Suprapubic skin (tissue), 4 donors: ENCODE results near the gene PCED1B. TPM values are rescaled to one million over a fixed set of nuclear protein-coding genes. Genes with fewer than 3 reads are reported as not detected.

Experiments used
- DNase-seq, 2 donors: peaks; one replicate each; pipeline ENCODE4 v3.0.0-alpha.2; 2019; ENCODE audit warnings: low spot score in 2 of 2
- H3K27ac ChIP-seq: fragments of 200-600 bp; sonication (generic); one replicate; pipeline ENCODE4 v1.5.1; 2019
- H3K27me3 ChIP-seq: fragments of 200-600 bp; sonication (generic); one replicate; pipeline ENCODE4 v1.5.1; 2019
- H3K36me3 ChIP-seq: fragments of 200-600 bp; sonication (generic); one replicate; pipeline ENCODE4 v1.5.1; 2019
- H3K4me1 ChIP-seq: fragments of 200-600 bp; sonication (generic); one replicate; pipeline ENCODE4 v1.5.1; 2019
- H3K4me3 ChIP-seq: fragments of 200-600 bp; sonication (generic); one replicate; pipeline ENCODE4 v1.5.1; 2019; ENCODE audit warnings: mild to moderate bottlenecking
- H3K9me3 ChIP-seq: fragments of 200-600 bp; sonication (generic); one replicate; pipeline ENCODE4 v1.5.1; 2019
- CTCF ChIP-seq, 2 donors: fragments of 200-600 bp in 1 of 2; fragments of 450-650 bp in 1 of 2; sonication (generic) in 1 of 2; IDR thresholded peaks; one replicate each; pipeline ENCODE4 v1.5.1; 2016 to 2019; ENCODE audit warnings: antibody characterized with exemption in 2 of 2, mild to moderate bottlenecking in 1 of 2, moderate library complexity in 1 of 2
- EP300 ChIP-seq: sonication (generic); formaldehyde crosslinking; IDR thresholded peaks from one replicate; pipeline ENCODE4 v1.6.1; 2017; ENCODE audit warnings: antibody characterized with exemption
- POLR2A ChIP-seq, 2 donors: fragments of 450-650 bp; IDR thresholded peaks; one replicate each; pipeline ENCODE4 v1.6.1; 2017; ENCODE audit warnings: antibody characterized with exemption in 2 of 2, mild to moderate bottlenecking in 2 of 2, moderate library complexity in 2 of 2
- POLR2AphosphoS5 ChIP-seq, 3 donors: sonication (generic); formaldehyde crosslinking; IDR thresholded peaks; one replicate each; pipeline ENCODE4 v1.6.1; 2017; ENCODE audit warnings: antibody characterized with exemption in 3 of 3
- WGBS: methylation state at CpG from one replicate; pipeline ENCODE4 v1.1.5; 2018; 5-methylcytosine and 5-hydroxymethylcytosine counted together
- total RNA-seq, 4 donors: library from RNA; depleted of rRNA; stranded (reverse); fragments of >200 nt; gene quantifications; one replicate each; pipeline ENCODE4 v1.1.0, GENCODE V29; 2016

PCED1B gene
- total RNA-seq, 4 donors from 2014 or later: 0.65 to 5.1 TPM; not detected in 2

GRCh38 chr12:47184229-47184628 is 104.8 kb downstream of the PCED1B start:
- H3K4me1 ChIP-seq: no peaks in the 10 kb centered on the region
- TF ChIP-seq EP300: no peak
- no peak for TF ChIP-seq CTCF (IDR thresholded peaks at IDR 0.05)
- TF ChIP-seq POLR2AphosphoS5 (IDR thresholded peaks at IDR 0.05): no peak
- no peak for TF ChIP-seq POLR2A (IDR thresholded peaks at IDR 0.05)
- H3K27me3 ChIP-seq: no peaks in the 10 kb centered on the region
- 43% methylated on average over 3 of the region's 3 CpGs for WGBS
- H3K36me3 ChIP-seq: no peaks in the 10 kb centered on the region
- H3K9me3 ChIP-seq: no peaks in the 10 kb centered on the region
- no peak for DNase-seq
- H3K4me3 ChIP-seq: no peak overlapping the region
- no peak overlapping the region for H3K27ac ChIP-seq

DNA sequence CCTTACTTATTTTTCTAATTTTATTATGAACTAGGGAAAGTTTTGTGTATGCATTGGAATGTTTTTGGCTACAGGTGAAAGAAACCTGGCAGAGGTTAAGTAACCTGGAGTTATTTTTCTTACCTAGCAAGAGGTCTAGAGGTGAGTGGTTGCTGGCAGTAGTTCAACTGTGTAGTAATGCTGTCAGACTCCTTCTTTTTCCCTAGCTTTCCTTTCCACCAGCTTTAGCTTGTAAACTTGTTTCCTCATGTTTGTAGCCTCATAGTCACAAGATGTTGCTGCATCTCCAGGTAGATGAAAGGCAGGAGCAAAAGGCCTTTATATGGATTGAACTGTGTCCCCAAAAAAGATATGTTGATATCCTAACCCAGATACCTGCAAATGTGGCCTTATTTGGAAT is 105.4 kb downstream of the PCED1B start:
- Histone ChIP-seq H3K4me1 (no peaks in the 10 kb centered on the region), H3K27me3 (no peaks in the 10 kb centered on the region), H3K36me3 (no peaks in the 10 kb centered on the region), H3K27ac (no peak overlapping the region), H3K4me3 (no peak overlapping the region), H3K9me3 (no peaks in the 10 kb centered on the region)
- DNase-seq: no peak
- TF ChIP-seq POLR2AphosphoS5 (IDR thresholded peaks at IDR 0.05) (no peak), CTCF (IDR thresholded peaks at IDR 0.05) (no peak), EP300 (no peak), POLR2A (IDR thresholded peaks at IDR 0.05) (no peak)

- no peak overlapping the region for H3K27ac ChIP-seq
- no peaks in the 10 kb centered on the region for H3K27me3 ChIP-seq
- no peaks in the 10 kb centered on the region for H3K36me3 ChIP-seq
- 100% methylated on average over 2 of the region's 2 CpGs for WGBS
- H3K9me3 ChIP-seq: no peaks in the 10 kb centered on the region
- TF ChIP-seq POLR2A (IDR thresholded peaks at IDR 0.05) (no peak), EP300 (no peak), POLR2AphosphoS5 (IDR thresholded peaks at IDR 0.05) (no peak), CTCF (IDR thresholded peaks at IDR 0.05) (no peak)
- DNase-seq: no peak
- H3K4me3 ChIP-seq: no peak overlapping the region
- no peaks in the 10 kb centered on the region for H3K4me1 ChIP-seq
Measured at GRCh38 chr12:47186246-47186645, 106.8 kb downstream of the PCED1B start.

DNA sequence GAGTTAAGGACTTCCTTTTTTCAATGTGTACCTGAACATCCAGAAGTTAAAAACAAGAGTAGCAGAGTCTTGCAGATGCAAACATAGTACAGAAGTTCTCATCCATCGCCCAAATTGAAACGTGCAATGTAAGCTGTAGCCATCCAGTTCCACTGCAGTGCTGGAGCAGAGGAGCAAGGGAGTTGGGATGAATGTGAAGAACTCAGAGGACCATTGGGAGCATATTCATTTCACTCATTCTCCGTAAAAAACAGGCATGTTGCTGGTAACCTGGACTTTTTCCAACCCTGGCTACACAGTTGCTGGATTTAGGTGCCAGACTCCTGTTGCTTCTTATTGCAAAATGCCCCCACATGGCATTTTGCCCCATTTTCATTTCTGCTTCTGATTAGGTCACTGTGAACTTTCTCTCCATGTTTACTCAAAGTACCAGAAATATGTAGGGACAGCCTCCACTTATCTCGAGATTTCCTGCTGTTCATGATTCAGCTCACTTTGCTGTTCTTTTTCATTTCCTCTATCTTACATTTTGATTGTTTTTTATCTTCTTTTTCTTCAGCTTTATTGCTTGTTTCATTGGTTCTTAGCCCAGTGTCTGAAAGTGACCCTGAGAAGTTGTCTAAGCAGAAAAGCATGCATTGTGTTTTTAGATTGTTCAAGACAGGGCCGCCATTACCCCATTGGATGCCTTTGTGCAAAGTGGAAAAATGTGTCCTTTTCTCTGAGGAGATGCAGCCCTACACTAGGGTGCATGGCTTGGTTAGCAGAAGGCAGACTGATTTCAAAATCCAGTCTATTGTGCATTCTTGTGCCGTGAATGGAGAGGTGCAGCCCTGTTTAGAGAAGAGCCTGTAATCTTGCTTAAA is 109.4 kb downstream of the PCED1B start:
- 62% methylated on average over 6 of the region's 6 CpGs for WGBS
- no peaks in the 10 kb centered on the region for H3K4me1 ChIP-seq
- TF ChIP-seq CTCF (IDR thresholded peaks at IDR 0.05) (no peak), POLR2AphosphoS5 (IDR thresholded peaks at IDR 0.05) (no peak), EP300 (no peak), POLR2A (IDR thresholded peaks at IDR 0.05) (no peak)
- no peaks in the 10 kb centered on the region for H3K9me3 ChIP-seq
- no peak overlapping the region for H3K4me3 ChIP-seq
- no peaks in the 10 kb centered on the region for H3K36me3 ChIP-seq
- DNase-seq: no peak
- no peaks in the 10 kb centered on the region for H3K27me3 ChIP-seq
- H3K27ac ChIP-seq: no peak overlapping the region

DNA sequence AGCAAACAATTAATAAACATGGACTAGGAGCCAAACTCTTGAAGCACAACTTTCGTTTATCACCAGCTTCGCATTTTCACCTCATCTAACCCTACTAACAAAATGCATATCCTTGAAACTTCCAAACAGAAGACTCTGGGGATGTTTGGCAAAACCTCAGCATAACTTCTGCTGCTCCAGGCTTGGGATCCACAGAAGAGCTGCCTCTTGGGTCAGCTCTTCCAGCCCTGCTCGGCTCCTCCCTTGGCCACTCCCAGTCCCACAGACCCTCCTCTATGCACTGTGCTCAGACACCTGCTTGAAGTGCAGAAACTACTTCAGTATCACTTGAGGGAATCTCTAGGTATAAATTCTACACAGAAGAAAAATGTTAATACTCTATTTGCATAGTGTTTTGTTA is 110.3 kb downstream of the PCED1B start:
- 71% methylated on average over 3 of the region's 3 CpGs for WGBS
- no peak overlapping the region for H3K4me3 ChIP-seq
- no peak for DNase-seq
- H3K27me3 ChIP-seq: no peaks in the 10 kb centered on the region
- H3K36me3 ChIP-seq: no peaks in the 10 kb centered on the region
- H3K4me1 ChIP-seq: no peaks in the 10 kb centered on the region
- H3K9me3 ChIP-seq: no peaks in the 10 kb centered on the region
- H3K27ac ChIP-seq: no peak overlapping the region
- TF ChIP-seq CTCF (IDR thresholded peaks at IDR 0.05) (no peak), POLR2AphosphoS5 (IDR thresholded peaks at IDR 0.05) (no peak), POLR2A (IDR thresholded peaks at IDR 0.05) (no peak), EP300 (no peak)
